GM19438 (cell line): Measurements from ENCODE around the gene RBM19.

ENCODE experiments used
- ATAC-seq: cut with Tn5 transposase; IDR thresholded peaks from one replicate; pipeline ENCODE4 v1.9.1; 2021; ENCODE audit warnings: low read depth; ENCODE audit not compliant: unreplicated experiment

The RBM19 gene

GRCh38 chr12:113990250-113991223 is 24.4 kb upstream of the RBM19 start:
- ATAC-seq: no peak

- no peak for ATAC-seq
Observed at GRCh38 chr12:113988976-113989375, 22.9 kb upstream of the RBM19 start.

GRCh38 chr12:113988064-113988451 is 21.9 kb upstream of the RBM19 start:
- ATAC-seq: no peak

- ATAC-seq: no peak
Observed at GRCh38 chr12:113987261-113988063, 21.3 kb upstream of the RBM19 start.

- no peak for ATAC-seq
Observed at GRCh38 chr12:113984464-113984863, 18.3 kb upstream of the RBM19 start.

GRCh38 chr12:113983777-113984448 is 17.8 kb upstream of the RBM19 start:
- ATAC-seq: no peak

GRCh38 chr12:113983265-113983664 is 17.1 kb upstream of the RBM19 start:
- no peak for ATAC-seq

- ATAC-seq: no peak
Observed at GRCh38 chr12:113981876-113982275, 15.8 kb upstream of the RBM19 start.

- no peak for ATAC-seq
Observed at GRCh38 chr12:113980537-113981337, 14.6 kb upstream of the RBM19 start.

- no peak for ATAC-seq
Observed at GRCh38 chr12:113980054-113980453, 13.9 kb upstream of the RBM19 start.

GRCh38 chr12:113978080-113978479 is 12.0 kb upstream of the RBM19 start:
- no peak for ATAC-seq

GRCh38 chr12:113974006-113974405 is 7.9 kb upstream of the RBM19 start:
- no peak for ATAC-seq

GRCh38 chr12:113973109-113973904 is 7.2 kb upstream of the RBM19 start:
- ATAC-seq: no peak

GRCh38 chr12:113971392-113971791 is 5.3 kb upstream of the RBM19 start:
- no peak for ATAC-seq

- ATAC-seq: no peak
Observed at GRCh38 chr12:113970211-113970610, 4.1 kb upstream of the RBM19 start.

- ATAC-seq: no peak
Observed at GRCh38 chr12:113967368-113967767, 1.2 kb upstream of the RBM19 start.

- ATAC-seq: no peak
Observed at GRCh38 chr12:113962733-113963132, 3.4 kb downstream of the RBM19 start.

GRCh38 chr12:113961921-113962710 is 4.0 kb downstream of the RBM19 start:
- no peak for ATAC-seq

GRCh38 chr12:113960030-113960429 is 6.1 kb downstream of the RBM19 start:
- no peak for ATAC-seq
